Activated naive CD4-positive, alpha-beta T cell treated with anti-CD3 and anti-CD28 coated beads, Interleukin-2, amount 10 ng/mL, durations not matched to agents 7 days and 5 days (primary cell): ENCODE measurements around the gene SMARCA2.
A peak's percentile ranks its signal among the peaks of the same experiment; 100 is the strongest.

Experiments
- CTCF ChIA-PET: fragments of 350-600 bp; sonication (Branson Sonifier 250); formaldehyde crosslinking; loops from one replicate; lab custom pipeline; 2021; ENCODE audit warnings: antibody characterized with exemption; lab: Charles Lee
- DNase-seq: peaks from one replicate; pipeline ENCODE4 v3.0.0-alpha.2; 2020
- H3K27ac Mint-ChIP-seq: one replicate; pipeline ENCODE4 v1.8.0; 2021; ENCODE audit warnings: mild to moderate bottlenecking, moderate library complexity, mixed read lengths
- H3K27me3 Mint-ChIP-seq: one replicate; pipeline ENCODE4 v1.8.0; 2021; ENCODE audit warnings: mild to moderate bottlenecking, mixed read lengths
- H3K36me3 Mint-ChIP-seq: one replicate; pipeline ENCODE4 v1.8.0; 2021; ENCODE audit warnings: mixed read lengths
- H3K4me1 Mint-ChIP-seq: one replicate; pipeline ENCODE4 v1.8.0; 2021; ENCODE audit warnings: mixed read lengths
- H3K4me3 Mint-ChIP-seq: one replicate; pipeline ENCODE4 v1.8.0; 2021; ENCODE audit warnings: mild to moderate bottlenecking, moderate library complexity, mixed read lengths
- H3K9me3 Mint-ChIP-seq: one replicate; pipeline ENCODE4 v1.8.0; 2021; ENCODE audit warnings: mixed read lengths

The SMARCA2 gene

DNA sequence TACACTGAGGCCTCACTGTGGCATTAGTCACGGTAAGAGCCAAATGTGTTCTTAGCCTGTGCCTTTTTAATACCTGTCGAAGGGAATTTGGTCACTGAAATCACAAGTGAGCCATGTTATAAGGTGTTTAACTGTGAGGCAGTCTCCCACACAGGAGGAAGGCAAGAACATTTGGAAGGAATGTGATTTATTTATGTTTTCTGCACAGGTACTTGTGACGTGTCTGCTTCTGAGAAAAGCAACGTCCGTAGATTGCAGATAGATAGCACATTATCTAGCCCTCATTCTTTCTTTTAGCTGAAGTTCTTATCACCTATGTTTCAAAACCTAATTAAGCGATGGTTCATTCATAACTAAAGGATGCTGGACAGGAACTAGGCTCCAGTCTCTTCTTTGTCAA is 19.0 kb upstream of the SMARCA2 start:
- Mint-ChIP-seq H3K36me3 (no peaks in the 10 kb centered on the region), H3K27ac (no peak overlapping the region), H3K27me3 (peaks cover 3% of the 10 kb centered on the region), H3K4me1 (no peaks in the 10 kb centered on the region), H3K4me3 (no peak overlapping the region), H3K9me3 (no peaks in the 10 kb centered on the region)
- no peak for DNase-seq
- CTCF ChIA-PET: no interaction called here

GRCh38 chr9:1997646-1998045 is 17.5 kb upstream of the SMARCA2 start:
- no peak overlapping the region for H3K4me3 Mint-ChIP-seq
- peaks cover 3% of the 10 kb centered on the region for H3K27me3 Mint-ChIP-seq
- no peaks in the 10 kb centered on the region for H3K36me3 Mint-ChIP-seq
- H3K9me3 Mint-ChIP-seq: peaks cover 3% of the 10 kb centered on the region
- no peak overlapping the region for H3K27ac Mint-ChIP-seq
- H3K4me1 Mint-ChIP-seq: no peaks in the 10 kb centered on the region
- CTCF ChIA-PET: no interaction called here
- DNase-seq: no peak

DNA sequence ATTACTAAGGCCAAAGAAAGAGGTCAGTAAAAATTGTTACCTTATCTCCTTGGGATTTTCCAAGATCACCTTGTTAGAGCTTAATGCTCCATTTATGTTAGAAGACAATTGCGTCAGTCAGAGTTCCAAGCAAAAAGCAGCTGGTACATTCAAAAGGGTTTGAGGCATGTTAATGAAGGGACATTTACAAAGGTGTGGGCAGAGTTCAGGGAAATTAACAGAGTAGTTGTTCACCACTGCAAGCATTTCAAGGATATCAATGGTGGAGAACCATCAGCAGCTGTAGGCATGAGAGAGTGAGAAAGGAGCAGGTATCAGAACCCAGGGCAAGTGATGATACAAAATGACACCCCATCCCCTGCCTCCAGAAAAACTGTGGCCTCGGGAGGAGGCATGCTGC is 17.0 kb upstream of the SMARCA2 start:
- Mint-ChIP-seq H3K4me3 (no peak overlapping the region), H3K9me3 (peaks cover 3% of the 10 kb centered on the region), H3K4me1 (no peaks in the 10 kb centered on the region), H3K27me3 (peaks cover 3% of the 10 kb centered on the region), H3K36me3 (no peaks in the 10 kb centered on the region), H3K27ac (no peak overlapping the region)
- CTCF ChIA-PET: no interaction called here
- no peak for DNase-seq

DNA sequence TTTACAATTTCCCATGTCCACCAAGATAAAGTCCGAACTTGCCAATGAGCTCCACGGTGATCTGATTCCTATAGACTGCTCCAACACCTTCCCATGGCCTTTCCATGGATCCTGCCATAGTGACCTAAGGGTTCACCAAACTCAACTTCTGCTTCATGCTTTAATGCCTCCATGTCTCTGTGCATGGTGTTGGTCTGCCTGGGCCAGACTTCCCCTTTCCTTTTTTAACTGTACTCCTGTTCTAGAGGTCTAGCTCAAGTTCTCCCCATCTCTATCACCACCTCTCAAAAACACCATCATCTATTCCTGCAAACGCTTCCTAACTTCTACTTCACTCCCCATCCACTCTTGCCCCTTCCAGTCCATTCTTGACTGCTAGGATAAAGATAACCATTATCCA is 14.8 kb upstream of the SMARCA2 start:
- DNase-seq: no peak
- CTCF ChIA-PET: no interaction called here
- Mint-ChIP-seq H3K27ac (no peak overlapping the region), H3K27me3 (peaks cover 3% of the 10 kb centered on the region), H3K4me1 (peaks cover 10% of the 10 kb centered on the region), H3K9me3 (peaks cover 3% of the 10 kb centered on the region), H3K4me3 (no peak overlapping the region), H3K36me3 (no peaks in the 10 kb centered on the region)

DNA sequence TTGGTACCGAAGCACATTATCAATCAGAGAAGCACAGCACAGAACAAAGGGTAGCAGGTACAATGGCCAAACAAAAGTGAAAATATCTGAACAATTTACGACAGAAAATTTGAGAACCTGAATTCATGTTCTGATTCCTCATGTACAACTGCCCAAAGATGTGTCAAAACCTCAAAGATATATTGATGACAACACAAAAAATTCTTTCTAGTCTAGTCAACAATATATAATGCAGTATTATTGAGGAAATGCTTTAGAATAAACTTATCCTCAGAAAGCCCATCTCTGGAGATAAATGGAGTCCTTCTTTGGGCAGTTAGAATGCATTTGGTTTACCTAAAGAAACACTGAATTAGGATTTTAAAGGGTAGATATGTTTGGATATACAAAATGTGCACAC is 6.8 kb upstream of the SMARCA2 start:
- H3K4me3 Mint-ChIP-seq: no peak overlapping the region
- DNase-seq: no peak
- H3K36me3 Mint-ChIP-seq: no peaks in the 10 kb centered on the region
- CTCF ChIA-PET: no interaction called here
- H3K27me3 Mint-ChIP-seq: peaks cover 4% of the 10 kb centered on the region
- H3K9me3 Mint-ChIP-seq: no peaks in the 10 kb centered on the region
- no peak overlapping the region for H3K27ac Mint-ChIP-seq
- peaks cover 33% of the 10 kb centered on the region for H3K4me1 Mint-ChIP-seq

GRCh38 chr9:2012347-2012746 is 2.8 kb upstream of the SMARCA2 start:
- no peaks in the 10 kb centered on the region for H3K9me3 Mint-ChIP-seq
- peaks cover 36% of the 10 kb centered on the region for H3K4me1 Mint-ChIP-seq
- H3K36me3 Mint-ChIP-seq: peaks cover 2% of the 10 kb centered on the region
- H3K4me3 Mint-ChIP-seq: peak overlapping the region; percentile 23
- H3K27ac Mint-ChIP-seq: peak overlapping the region; percentile 64
- peaks cover 2% of the 10 kb centered on the region for H3K27me3 Mint-ChIP-seq
- peak; percentile 49 for DNase-seq
- CTCF ChIA-PET: no interaction called here

- Mint-ChIP-seq H3K36me3 (peaks cover 10% of the 10 kb centered on the region), H3K4me3 (peak overlapping the region; percentile 100), H3K27me3 (peaks cover 4% of the 10 kb centered on the region), H3K4me1 (peaks cover 37% of the 10 kb centered on the region), H3K9me3 (no peaks in the 10 kb centered on the region), H3K27ac (peak overlapping the region; percentile 100)
- CTCF ChIA-PET: interaction anchor here (1.1 to 1.8 kb wide), 3 partner anchors 54 to 74 kb away, joined by 3 to 8 read pairs (median 3); no protein-coding TSS in a partner anchor
- DNase-seq: no peak
Observed at GRCh38 chr9:2013743-2014475, 1.2 kb upstream of the SMARCA2 start.

DNA sequence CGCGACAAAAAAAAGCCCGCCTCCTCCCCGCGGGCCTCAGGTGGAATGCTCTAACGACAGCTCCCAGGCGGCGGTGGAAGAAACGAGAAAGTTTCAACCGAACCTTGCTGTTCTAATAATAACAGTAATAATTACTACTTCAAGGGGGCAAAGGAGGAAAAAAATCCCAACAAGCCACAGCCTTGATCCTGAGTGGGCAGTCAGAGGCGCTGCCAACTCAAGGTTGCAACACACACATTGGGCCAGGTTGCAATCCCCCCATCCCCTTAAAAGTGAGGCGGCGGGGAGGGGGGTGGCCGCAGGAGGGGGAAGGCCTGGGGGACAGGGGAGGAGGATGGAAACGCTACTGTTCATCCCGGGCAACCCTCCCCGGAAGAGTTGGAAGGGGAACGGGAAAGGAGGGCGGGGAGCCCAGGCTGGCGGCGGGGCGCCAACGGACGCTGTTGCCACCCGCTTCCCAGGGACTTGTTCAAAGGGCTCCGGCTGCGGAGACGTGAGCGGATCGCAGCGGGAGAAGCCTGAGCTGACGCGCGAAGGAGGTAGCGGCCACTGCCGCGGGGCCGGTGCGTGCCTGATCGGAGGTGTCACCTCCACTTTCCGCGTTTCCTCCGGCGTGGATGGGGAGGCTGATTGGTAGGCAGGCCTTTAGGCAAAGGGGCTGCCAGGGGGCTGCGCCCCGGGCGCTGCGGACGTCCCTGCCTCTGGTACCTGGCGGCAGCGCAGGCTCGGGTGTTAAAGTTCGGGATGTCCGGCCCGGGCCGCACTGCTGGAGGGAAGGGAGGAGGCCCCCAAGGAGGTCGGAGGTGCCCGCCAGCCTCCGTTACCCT is 647 bp downstream of the SMARCA2 start:
- Mint-ChIP-seq H3K36me3 (peaks cover 15% of the 10 kb centered on the region), H3K4me3 (peak overlapping the region; percentile 100), H3K27me3 (peaks cover 4% of the 10 kb centered on the region), H3K27ac (peak overlapping the region; percentile 100), H3K9me3 (no peaks in the 10 kb centered on the region), H3K4me1 (peaks cover 53% of the 10 kb centered on the region)
- peak; percentile 66 for DNase-seq
- CTCF ChIA-PET: interaction anchor here (1.8 kb wide), 1 partner anchor 72 kb away, joined by 8 read pairs; no protein-coding TSS in a partner anchor

DNA sequence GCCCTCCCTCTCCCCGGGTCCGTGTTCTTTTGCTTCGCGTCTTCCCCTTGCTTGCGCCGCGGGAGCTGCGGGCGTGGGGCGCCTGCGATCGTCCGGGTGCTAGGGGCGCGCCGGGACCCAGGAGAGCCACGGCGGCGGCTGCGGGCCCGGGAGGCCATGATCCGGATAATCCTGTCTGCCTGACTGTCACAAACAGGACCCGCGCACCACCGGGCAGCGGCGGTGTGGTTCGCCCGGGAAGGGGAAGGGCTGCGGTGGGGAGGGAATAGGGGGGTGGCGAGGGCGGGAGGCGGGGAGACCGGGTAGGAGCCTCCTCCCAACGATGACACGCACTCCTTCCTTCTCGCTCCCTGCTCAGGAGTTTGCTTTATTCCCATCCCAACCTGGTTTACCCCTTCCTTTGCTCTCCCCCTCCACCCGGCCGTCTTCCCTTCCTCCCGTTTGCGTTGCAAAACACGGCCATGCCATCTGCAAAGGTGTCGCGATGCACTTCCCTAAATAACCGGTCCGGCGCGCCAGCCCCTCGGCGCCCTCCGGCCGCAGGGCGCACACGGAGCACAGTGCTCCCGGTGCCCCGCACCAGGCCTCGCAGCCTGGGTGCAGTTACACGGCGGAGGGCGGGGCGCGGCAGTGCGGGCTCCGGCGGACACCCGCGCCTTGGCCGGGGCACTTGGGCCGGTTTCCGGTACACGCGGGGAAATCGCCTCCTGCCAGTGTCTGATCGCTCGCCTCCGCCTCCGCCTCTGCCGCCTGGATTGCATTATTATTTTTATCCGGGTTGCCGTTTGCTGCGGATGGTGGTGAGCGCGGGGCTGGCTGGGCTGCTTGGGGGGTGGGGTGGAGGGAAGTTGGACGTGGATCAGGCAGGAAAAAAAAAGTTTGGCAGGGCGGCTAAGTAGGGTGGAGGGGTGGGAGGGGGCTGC is 1.5 kb downstream of the SMARCA2 start:
- peak; percentile 76 for DNase-seq
- Mint-ChIP-seq H3K36me3 (peaks cover 15% of the 10 kb centered on the region), H3K4me1 (peaks cover 56% of the 10 kb centered on the region), H3K4me3 (peak overlapping the region; percentile 100), H3K9me3 (no peaks in the 10 kb centered on the region), H3K27me3 (peaks cover 4% of the 10 kb centered on the region), H3K27ac (peak overlapping the region; percentile 100)
- CTCF ChIA-PET: no interaction called here

DNA sequence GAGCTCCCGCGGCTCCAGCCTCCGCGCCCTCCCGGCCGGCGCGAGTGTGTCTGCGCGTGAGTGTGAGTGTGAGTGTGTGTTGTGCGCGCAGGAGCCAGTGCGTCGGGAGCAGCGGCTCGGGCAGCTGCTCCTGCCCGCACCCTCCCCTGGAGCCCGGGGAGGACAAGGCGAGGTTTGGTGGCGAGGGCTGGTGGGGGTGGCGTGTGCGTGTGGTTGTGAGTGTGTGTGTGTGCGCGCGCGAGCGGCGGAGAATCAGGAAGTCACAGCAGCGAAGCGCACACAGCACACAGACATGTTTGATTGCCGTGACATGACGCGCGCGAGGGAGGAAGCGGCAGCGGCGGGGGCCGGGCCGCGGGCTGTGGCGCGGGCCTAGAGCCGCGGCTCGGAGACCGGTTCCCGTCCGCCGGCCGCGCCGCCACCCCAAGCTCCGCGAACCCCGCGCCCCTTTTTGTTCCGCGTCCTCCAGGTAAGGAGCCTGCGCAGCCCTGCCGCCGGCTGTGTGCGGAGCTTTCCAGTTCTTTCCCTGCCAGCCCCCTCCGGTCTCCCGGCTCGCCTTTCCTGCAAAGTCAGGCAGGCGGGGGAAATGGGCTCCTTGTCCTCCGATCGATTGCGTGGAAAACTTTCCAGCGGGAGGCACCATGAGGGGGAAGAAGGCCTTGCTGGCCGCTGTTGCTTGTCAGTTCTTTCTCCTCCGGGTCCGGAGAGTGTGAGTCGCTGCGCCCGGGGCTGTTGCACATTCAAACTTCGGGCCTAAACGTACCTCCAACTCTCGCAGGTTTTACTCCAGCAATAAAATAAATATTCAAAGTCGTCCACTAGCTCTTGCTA is 2.4 kb downstream of the SMARCA2 start:
- peaks cover 4% of the 10 kb centered on the region for H3K27me3 Mint-ChIP-seq
- peak overlapping the region; percentile 100 for H3K27ac Mint-ChIP-seq
- DNase-seq: peak; percentile 87
- CTCF ChIA-PET: interaction anchor here (1.0 kb wide), 1 partner anchor 38 kb away, joined by 3 read pairs; no protein-coding TSS in a partner anchor
- H3K4me3 Mint-ChIP-seq: peak overlapping the region; percentile 100
- no peaks in the 10 kb centered on the region for H3K9me3 Mint-ChIP-seq
- H3K36me3 Mint-ChIP-seq: peaks cover 15% of the 10 kb centered on the region
- H3K4me1 Mint-ChIP-seq: peaks cover 56% of the 10 kb centered on the region

GRCh38 chr9:2018162-2018643 is 3.1 kb downstream of the SMARCA2 start:
- Mint-ChIP-seq H3K27me3 (peaks cover 4% of the 10 kb centered on the region), H3K4me1 (peaks cover 56% of the 10 kb centered on the region), H3K27ac (peak overlapping the region; percentile 100), H3K36me3 (peaks cover 19% of the 10 kb centered on the region), H3K9me3 (no peaks in the 10 kb centered on the region), H3K4me3 (peak overlapping the region; percentile 100)
- DNase-seq: no peak
- CTCF ChIA-PET: interaction anchor here (1.0 kb wide), 1 partner anchor 37 kb away, joined by 3 read pairs; no protein-coding TSS in a partner anchor

GRCh38 chr9:2018764-2019558 is 3.8 kb downstream of the SMARCA2 start:
- Mint-ChIP-seq H3K4me1 (peaks cover 56% of the 10 kb centered on the region), H3K27me3 (peaks cover 4% of the 10 kb centered on the region), H3K36me3 (peaks cover 25% of the 10 kb centered on the region), H3K9me3 (no peaks in the 10 kb centered on the region), H3K4me3 (peak overlapping the region; percentile 100), H3K27ac (peak overlapping the region; percentile 100)
- peak; percentile 56 for DNase-seq
- CTCF ChIA-PET: interaction anchor here (0.6 to 1.0 kb wide), 2 partner anchors 36 to 608 kb away, joined by 3 read pairs; no protein-coding TSS in a partner anchor
